Mesendoderm (in vitro differentiated cells): ENCODE data around the gene OR10C1.

Source experiments
- DNase-seq: peaks from one replicate; pipeline ENCODE4 v3.0.0; 2013
- H2AK5ac ChIP-seq: 2 replicates; pipeline ENCODE4 v1.6.1; 2013; ENCODE audit warnings: low read length, inconsistent platforms
- H2BK120ac ChIP-seq: 2 replicates; pipeline ENCODE4 v1.6.1; 2013; ENCODE audit warnings: low read depth, mild to moderate bottlenecking, low read length, moderate library complexity, mixed read lengths
- H2BK15ac ChIP-seq: replicated peaks from 2 replicates; pipeline ENCODE4 v1.6.1; 2013; ENCODE audit warnings: low read depth, mild to moderate bottlenecking, moderate library complexity
- H2BK5ac ChIP-seq: 2 replicates; pipeline ENCODE4 v1.6.1; 2013; ENCODE audit warnings: low read length, inconsistent platforms
- H3K18ac ChIP-seq: 2 replicates; pipeline ENCODE4 v1.6.1; 2013; ENCODE audit warnings: mild to moderate bottlenecking, low read length, mixed read lengths
- H3K23ac ChIP-seq: one replicate; pipeline ENCODE4 v1.6.1; 2013; ENCODE audit warnings: low read length
- H3K27ac ChIP-seq: 2 replicates; pipeline ENCODE4 v1.5.1; 2013; ENCODE audit warnings: low read depth, mild to moderate bottlenecking, inconsistent platforms, low read length, moderate library complexity
- H3K27me3 ChIP-seq: 2 replicates; pipeline ENCODE4 v1.6.1; 2013; ENCODE audit warnings: low read length, control low read depth, mild to moderate bottlenecking, inconsistent platforms; ENCODE audit not compliant: insufficient read depth, poor library complexity
- H3K36me3 ChIP-seq: 2 replicates; pipeline ENCODE4 v1.6.1; 2013; ENCODE audit warnings: low read length, inconsistent platforms; ENCODE audit not compliant: control insufficient read depth, insufficient read depth
- H3K4ac ChIP-seq: one replicate; pipeline ENCODE4 v1.6.1; 2013; ENCODE audit warnings: low read depth, mild to moderate bottlenecking, low read length, moderate library complexity
- H3K4me1 ChIP-seq: 2 replicates; pipeline ENCODE4 v1.6.1; 2013; ENCODE audit warnings: low read depth, low read length, inconsistent platforms; ENCODE audit not compliant: control insufficient read depth
- H3K4me2 ChIP-seq: 2 replicates; pipeline ENCODE4 v1.6.1; 2013; ENCODE audit warnings: low read length
- H3K4me3 ChIP-seq: 2 replicates; pipeline ENCODE4 v1.5.1; 2013; ENCODE audit warnings: mild to moderate bottlenecking, low read length
- H3K56ac ChIP-seq: one replicate; pipeline ENCODE4 v1.6.1; 2013; ENCODE audit warnings: low read length
- H3K79me1 ChIP-seq: 2 replicates; pipeline ENCODE4 v1.6.1; 2013; ENCODE audit warnings: low read length, inconsistent platforms
- H3K79me2 ChIP-seq: 2 replicates; pipeline ENCODE4 v1.6.1; 2013; ENCODE audit warnings: mild to moderate bottlenecking, low read length; ENCODE audit not compliant: control insufficient read depth, insufficient read depth
- H3K9ac ChIP-seq: 2 replicates; pipeline ENCODE4 v1.6.1; 2013; ENCODE audit warnings: low read length, inconsistent platforms
- H4K5ac ChIP-seq: one replicate; pipeline ENCODE4 v1.6.1; 2013; ENCODE audit warnings: low read length
- H4K8ac ChIP-seq: one replicate; pipeline ENCODE4 v1.6.1; 2013; ENCODE audit warnings: low read depth, mild to moderate bottlenecking, control low read depth, low read length, moderate library complexity
- WGBS: extraction: QIAGEN DNeasy Blood & Tissue Kit; methylation state at CpG from one replicate; pipeline ENCODE4 v1.1.7; 2013; ENCODE audit warnings: low lambda C conversion rate, missing lambda C conversion rate; ENCODE audit not compliant: insufficient coverage; ENCODE audit errors: extremely low coverage; 5-methylcytosine and 5-hydroxymethylcytosine counted together

OR10C1 gene

DNA sequence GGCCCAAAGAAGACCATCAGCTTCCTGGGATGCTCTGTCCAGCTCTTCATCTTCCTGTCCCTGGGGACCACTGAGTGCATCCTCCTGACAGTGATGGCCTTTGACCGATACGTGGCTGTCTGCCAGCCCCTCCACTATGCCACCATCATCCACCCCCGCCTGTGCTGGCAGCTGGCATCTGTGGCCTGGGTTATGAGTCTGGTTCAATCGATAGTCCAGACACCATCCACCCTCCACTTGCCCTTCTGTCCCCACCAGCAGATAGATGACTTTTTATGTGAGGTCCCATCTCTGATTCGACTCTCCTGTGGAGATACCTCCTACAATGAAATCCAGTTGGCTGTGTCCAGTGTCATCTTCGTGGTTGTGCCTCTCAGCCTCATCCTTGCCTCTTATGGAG is 22.9 kb downstream of the OR10C1 start:
- no peak overlapping the region for H4K5ac ChIP-seq
- no peak overlapping the region for H3K9ac ChIP-seq
- no peak overlapping the region for H2BK120ac ChIP-seq
- no peak overlapping the region for H3K23ac ChIP-seq
- no peak overlapping the region for H3K27ac ChIP-seq
- H3K79me1 ChIP-seq: no peaks in the 10 kb centered on the region
- H2BK5ac ChIP-seq: no peak overlapping the region
- H3K4ac ChIP-seq: no peak overlapping the region
- no peak overlapping the region for H3K56ac ChIP-seq
- no peak overlapping the region for H4K8ac ChIP-seq
- H3K4me3 ChIP-seq: no peak overlapping the region
- no peaks in the 10 kb centered on the region for H3K79me2 ChIP-seq
- H3K18ac ChIP-seq: no peak overlapping the region
- no peak overlapping the region for H2AK5ac ChIP-seq
- H3K36me3 ChIP-seq: no peaks in the 10 kb centered on the region
- no peaks in the 10 kb centered on the region for H3K4me1 ChIP-seq
- WGBS: no CpG with 5 or more reads among the region's 6 CpGs
- DNase-seq: no peak
- no peaks in the 10 kb centered on the region for H3K27me3 ChIP-seq
- no peak overlapping the region for H2BK15ac ChIP-seq
- no peak overlapping the region for H3K4me2 ChIP-seq

DNA sequence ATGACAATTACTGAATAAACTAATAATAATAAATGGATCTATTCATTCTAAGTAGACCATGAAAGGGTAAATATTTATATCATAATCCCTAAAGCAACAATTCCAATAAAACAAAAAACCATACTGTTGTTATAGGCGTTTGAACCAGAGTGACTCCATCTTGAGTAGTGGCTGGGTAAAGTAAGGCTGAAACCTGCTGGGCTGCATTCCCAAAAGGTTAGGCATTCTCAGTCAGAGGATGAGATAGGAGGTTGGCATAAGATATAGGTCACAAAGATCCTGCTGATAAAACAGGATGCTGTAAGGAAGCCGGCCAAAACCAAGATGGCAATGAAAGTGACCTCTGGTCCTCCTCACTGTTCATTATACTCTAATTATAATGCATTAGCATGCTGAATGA is 26.2 kb downstream of the OR10C1 start:
- Histone ChIP-seq H3K18ac (no peak overlapping the region), H3K9ac (no peak overlapping the region), H4K8ac (no peak overlapping the region), H2AK5ac (no peak overlapping the region), H3K4me1 (no peaks in the 10 kb centered on the region), H3K36me3 (no peaks in the 10 kb centered on the region), H3K4ac (no peak overlapping the region), H4K5ac (no peak overlapping the region), H3K23ac (no peak overlapping the region), H3K4me2 (no peak overlapping the region), H3K79me2 (no peaks in the 10 kb centered on the region), H3K79me1 (no peaks in the 10 kb centered on the region), H3K4me3 (no peak overlapping the region), H3K27me3 (no peaks in the 10 kb centered on the region), H2BK120ac (no peak overlapping the region), H2BK15ac (no peak overlapping the region), H3K56ac (no peak overlapping the region), H2BK5ac (no peak overlapping the region), H3K27ac (no peak overlapping the region)
- DNase-seq: no peak
- no CpG with 5 or more reads among the region's 2 CpGs for WGBS

DNA sequence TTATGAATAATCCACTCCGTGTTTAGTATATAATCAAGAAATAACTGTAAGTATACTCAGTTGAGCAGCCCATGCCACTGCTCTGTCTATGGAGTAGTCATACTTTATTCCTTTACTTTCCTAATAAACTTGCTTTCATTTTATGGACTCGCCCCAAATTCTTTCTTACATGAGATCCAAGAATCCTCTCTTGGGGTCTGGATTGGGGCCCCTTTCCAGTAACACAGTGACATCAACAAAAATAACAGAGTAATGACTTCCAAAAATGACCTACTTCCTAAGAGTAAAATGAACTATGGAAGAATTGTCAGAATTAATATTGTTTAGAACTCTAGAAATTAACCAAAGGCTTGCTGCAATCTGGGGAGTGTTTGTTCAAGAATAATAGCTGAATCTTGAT is 26.7 kb downstream of the OR10C1 start:
- Histone ChIP-seq H3K4me1 (no peaks in the 10 kb centered on the region), H3K27me3 (no peaks in the 10 kb centered on the region), H3K4ac (no peak overlapping the region), H3K79me1 (no peaks in the 10 kb centered on the region), H3K9ac (no peak overlapping the region), H2BK15ac (no peak overlapping the region), H2BK5ac (no peak overlapping the region), H2BK120ac (no peak overlapping the region), H4K8ac (no peak overlapping the region), H3K4me3 (no peak overlapping the region), H3K79me2 (no peaks in the 10 kb centered on the region), H3K4me2 (no peak overlapping the region), H4K5ac (no peak overlapping the region), H3K36me3 (no peaks in the 10 kb centered on the region), H3K56ac (no peak overlapping the region), H3K23ac (no peak overlapping the region), H3K18ac (no peak overlapping the region), H3K27ac (no peak overlapping the region), H2AK5ac (no peak overlapping the region)
- no peak for DNase-seq
- WGBS: no CpG with 5 or more reads among the region's 2 CpGs

GRCh38 chr6:29466241-29466640 is 27.1 kb downstream of the OR10C1 start:
- Histone ChIP-seq H2BK120ac (no peak overlapping the region), H3K56ac (no peak overlapping the region), H3K79me1 (no peaks in the 10 kb centered on the region), H3K27ac (no peak overlapping the region), H3K4me2 (no peak overlapping the region), H3K9ac (no peak overlapping the region), H2BK5ac (no peak overlapping the region), H3K4me3 (no peak overlapping the region), H3K27me3 (no peaks in the 10 kb centered on the region), H2BK15ac (no peak overlapping the region), H2AK5ac (no peak overlapping the region), H3K79me2 (no peaks in the 10 kb centered on the region), H3K36me3 (no peaks in the 10 kb centered on the region), H3K4ac (no peak overlapping the region), H3K4me1 (no peaks in the 10 kb centered on the region), H4K5ac (no peak overlapping the region), H3K23ac (no peak overlapping the region), H3K18ac (no peak overlapping the region), H4K8ac (no peak overlapping the region)
- DNase-seq: no peak
- WGBS: no CpG with 5 or more reads among the region's 6 CpGs

DNA sequence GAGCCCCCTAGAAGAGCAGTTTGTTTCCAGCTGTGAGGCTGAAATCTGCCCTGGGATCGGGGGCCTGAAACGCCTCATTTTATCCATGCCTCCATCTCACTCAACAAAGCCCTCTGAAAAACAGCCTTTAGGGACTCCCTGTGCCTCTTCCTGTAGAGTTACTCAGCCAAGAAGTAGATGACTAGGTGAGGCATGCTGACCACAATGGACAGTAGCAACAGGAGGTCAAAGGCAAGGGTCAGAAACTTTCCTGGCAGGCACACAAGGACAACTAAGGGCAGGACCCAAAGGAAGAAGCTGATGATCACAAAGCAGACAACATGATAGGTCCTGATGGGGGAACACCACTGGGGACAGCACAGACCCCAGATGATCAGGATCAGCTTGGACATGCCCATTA is 35.9 kb downstream of the OR10C1 start:
- no peak for DNase-seq
- Histone ChIP-seq H3K79me1 (no peaks in the 10 kb centered on the region), H3K79me2 (no peaks in the 10 kb centered on the region), H2BK5ac (no peak overlapping the region), H3K18ac (no peak overlapping the region), H3K27ac (no peak overlapping the region), H3K4me3 (no peak overlapping the region), H2AK5ac (no peak overlapping the region), H4K5ac (no peak overlapping the region), H3K36me3 (no peaks in the 10 kb centered on the region), H3K56ac (no peak overlapping the region), H3K23ac (no peak overlapping the region), H3K4ac (no peak overlapping the region), H3K27me3 (no peaks in the 10 kb centered on the region), H4K8ac (no peak overlapping the region), H2BK15ac (no peak overlapping the region), H2BK120ac (no peak overlapping the region), H3K4me2 (no peak overlapping the region), H3K4me1 (no peaks in the 10 kb centered on the region), H3K9ac (no peak overlapping the region)
- no CpG with 5 or more reads among the region's 2 CpGs for WGBS

GRCh38 chr6:29477923-29478450 is 38.9 kb downstream of the OR10C1 start:
- Histone ChIP-seq H3K18ac (no peak overlapping the region), H2BK5ac (no peak overlapping the region), H3K23ac (no peak overlapping the region), H3K27ac (no peak overlapping the region), H2BK15ac (no peak overlapping the region), H3K79me1 (no peaks in the 10 kb centered on the region), H3K4me3 (no peak overlapping the region), H3K4ac (no peak overlapping the region), H3K4me1 (no peaks in the 10 kb centered on the region), H3K56ac (no peak overlapping the region), H3K36me3 (no peaks in the 10 kb centered on the region), H3K4me2 (no peak overlapping the region), H3K79me2 (no peaks in the 10 kb centered on the region), H2AK5ac (no peak overlapping the region), H3K27me3 (no peaks in the 10 kb centered on the region), H4K8ac (no peak overlapping the region), H2BK120ac (no peak overlapping the region), H3K9ac (no peak overlapping the region), H4K5ac (no peak overlapping the region)
- WGBS: no CpG with 5 or more reads among the region's 5 CpGs
- peak; percentile 46 for DNase-seq
